ENCODE measurements around the gene COL6A5.

DNA sequence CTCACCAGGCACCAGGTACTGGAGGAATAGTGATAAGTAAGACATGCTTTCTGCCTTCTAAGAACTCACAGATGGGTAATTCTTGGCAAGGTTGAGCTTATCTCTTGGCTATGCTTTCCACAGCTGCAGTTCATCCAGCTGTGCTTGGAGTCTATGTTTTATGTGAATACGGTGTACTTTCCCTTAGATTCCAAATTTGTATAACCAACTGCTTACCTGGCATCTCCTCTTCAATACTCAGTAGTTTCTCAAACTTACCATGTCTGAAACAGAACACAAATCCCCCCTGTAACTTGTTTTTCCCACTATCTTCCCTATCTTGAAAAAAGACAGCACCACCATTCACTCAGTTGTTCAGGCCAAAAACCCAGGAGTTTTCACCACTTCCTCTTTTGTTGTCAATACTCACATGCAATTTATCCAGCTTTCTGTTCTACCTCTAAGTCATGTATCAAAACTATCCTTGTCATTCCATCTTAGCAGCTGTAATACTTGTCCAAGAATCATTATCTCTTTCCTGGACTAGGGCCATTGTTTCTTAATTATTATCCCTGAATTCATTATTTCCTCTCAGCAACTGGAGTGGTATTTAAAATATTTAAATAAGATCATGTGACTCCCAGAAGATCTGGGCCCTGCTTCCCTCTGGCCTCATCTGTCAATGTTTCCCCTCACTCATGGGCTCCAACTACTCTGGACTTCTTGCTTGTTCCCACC lies 32.6 kb downstream of the COL6A5 start:
- TF ChIP-seq GATA2 (IDR thresholded peaks at IDR 0.05; ENCODE audit: low read depth, low read length) (no peak), GATA3 (IDR thresholded peaks at IDR 0.05; ENCODE audit: low read depth, low read length) (no peak)
